Measurements from ENCODE around the gene CARD6. TPM values are rescaled to one million over a fixed set of nuclear protein-coding genes. Genes with fewer than 3 reads are reported as not detected.
"Not testable (repeated sequence)": the region's sequence is repeated elsewhere in the genome, so short reads cannot be mapped to it uniquely, and the experiment has no call there.

CARD6 gene, protein sequence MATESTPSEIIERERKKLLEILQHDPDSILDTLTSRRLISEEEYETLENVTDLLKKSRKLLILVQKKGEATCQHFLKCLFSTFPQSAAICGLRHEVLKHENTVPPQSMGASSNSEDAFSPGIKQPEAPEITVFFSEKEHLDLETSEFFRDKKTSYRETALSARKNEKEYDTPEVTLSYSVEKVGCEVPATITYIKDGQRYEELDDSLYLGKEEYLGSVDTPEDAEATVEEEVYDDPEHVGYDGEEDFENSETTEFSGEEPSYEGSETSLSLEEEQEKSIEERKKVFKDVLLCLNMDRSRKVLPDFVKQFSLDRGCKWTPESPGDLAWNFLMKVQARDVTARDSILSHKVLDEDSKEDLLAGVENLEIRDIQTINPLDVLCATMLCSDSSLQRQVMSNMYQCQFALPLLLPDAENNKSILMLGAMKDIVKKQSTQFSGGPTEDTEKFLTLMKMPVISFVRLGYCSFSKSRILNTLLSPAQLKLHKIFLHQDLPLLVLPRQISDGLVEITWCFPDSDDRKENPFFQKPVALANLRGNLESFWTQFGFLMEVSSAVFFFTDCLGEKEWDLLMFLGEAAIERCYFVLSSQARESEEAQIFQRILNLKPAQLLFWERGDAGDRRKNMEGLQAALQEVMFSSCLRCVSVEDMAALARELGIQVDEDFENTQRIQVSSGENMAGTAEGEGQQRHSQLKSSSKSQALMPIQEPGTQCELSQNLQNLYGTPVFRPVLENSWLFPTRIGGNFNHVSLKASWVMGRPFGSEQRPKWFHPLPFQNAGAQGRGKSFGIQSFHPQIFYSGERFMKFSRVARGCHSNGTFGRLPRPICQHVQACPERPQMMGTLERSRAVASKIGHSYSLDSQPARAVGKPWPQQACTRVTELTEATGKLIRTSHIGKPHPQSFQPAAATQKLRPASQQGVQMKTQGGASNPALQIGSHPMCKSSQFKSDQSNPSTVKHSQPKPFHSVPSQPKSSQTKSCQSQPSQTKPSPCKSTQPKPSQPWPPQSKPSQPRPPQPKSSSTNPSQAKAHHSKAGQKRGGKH
- total RNA-seq: 10 to 100 TPM; 18.3 to 28.9 TPM
- polyA plus RNA-seq (ENCODE audit: insufficient read length in 6 of 6): 1 to 10 TPM; 5.9 to 8.0 (median 6.6) TPM
- long read RNA-seq, donor 1, full-length matches to known transcripts: 2 of 12 reads
- long read RNA-seq, donor 1, partial matches to known transcripts: 10 of 12 reads
- long read RNA-seq, donor 1, other reads (novel, unspliced or antisense): 0 of 12 reads
- long read RNA-seq, donor 2: 0 reads
- long read RNA-seq, donor 3, full-length matches to known transcripts: 1 of 1 reads
- long read RNA-seq, donor 3, partial matches to known transcripts: 0 of 1 reads
- long read RNA-seq, donor 3, other reads (novel, unspliced or antisense): 0 of 1 reads
- long read RNA-seq, donor 4, partial matches to known transcripts: 6 of 8 reads
- long read RNA-seq, donor 4, other reads (novel, unspliced or antisense): 2 of 8 reads
- long read RNA-seq, donor 5, full-length matches to known transcripts: 1 of 13 reads
- long read RNA-seq, donor 5, partial matches to known transcripts: 12 of 13 reads
- long read RNA-seq, donor 5, other reads (novel, unspliced or antisense): 0 of 13 reads
- long read RNA-seq, donor 6, full-length matches to known transcripts: 1 of 1 reads
- long read RNA-seq, donor 6, partial matches to known transcripts: 0 of 1 reads
- long read RNA-seq, donor 6, other reads (novel, unspliced or antisense): 0 of 1 reads
- long read RNA-seq, donor 7, full-length matches to known transcripts: 1 of 1 reads
- long read RNA-seq, donor 7, partial matches to known transcripts: 0 of 1 reads
- long read RNA-seq, donor 7, other reads (novel, unspliced or antisense): 0 of 1 reads
- long read RNA-seq, donor 8, full-length matches to known transcripts: 1 of 1 reads
- long read RNA-seq, donor 8, partial matches to known transcripts: 0 of 1 reads
- long read RNA-seq, donor 8, other reads (novel, unspliced or antisense): 0 of 1 reads
- long read RNA-seq, donor 9: 0 reads
- long read RNA-seq, donor 10, partial matches to known transcripts: 1 of 4 reads
- long read RNA-seq, donor 10, other reads (novel, unspliced or antisense): 3 of 4 reads
- long read RNA-seq, donor 11, full-length matches to known transcripts: 1 of 1 reads
- long read RNA-seq, donor 11, partial matches to known transcripts: 0 of 1 reads
- long read RNA-seq, donor 11, other reads (novel, unspliced or antisense): 0 of 1 reads
- long read RNA-seq, donor 12: 0 reads

DNA sequence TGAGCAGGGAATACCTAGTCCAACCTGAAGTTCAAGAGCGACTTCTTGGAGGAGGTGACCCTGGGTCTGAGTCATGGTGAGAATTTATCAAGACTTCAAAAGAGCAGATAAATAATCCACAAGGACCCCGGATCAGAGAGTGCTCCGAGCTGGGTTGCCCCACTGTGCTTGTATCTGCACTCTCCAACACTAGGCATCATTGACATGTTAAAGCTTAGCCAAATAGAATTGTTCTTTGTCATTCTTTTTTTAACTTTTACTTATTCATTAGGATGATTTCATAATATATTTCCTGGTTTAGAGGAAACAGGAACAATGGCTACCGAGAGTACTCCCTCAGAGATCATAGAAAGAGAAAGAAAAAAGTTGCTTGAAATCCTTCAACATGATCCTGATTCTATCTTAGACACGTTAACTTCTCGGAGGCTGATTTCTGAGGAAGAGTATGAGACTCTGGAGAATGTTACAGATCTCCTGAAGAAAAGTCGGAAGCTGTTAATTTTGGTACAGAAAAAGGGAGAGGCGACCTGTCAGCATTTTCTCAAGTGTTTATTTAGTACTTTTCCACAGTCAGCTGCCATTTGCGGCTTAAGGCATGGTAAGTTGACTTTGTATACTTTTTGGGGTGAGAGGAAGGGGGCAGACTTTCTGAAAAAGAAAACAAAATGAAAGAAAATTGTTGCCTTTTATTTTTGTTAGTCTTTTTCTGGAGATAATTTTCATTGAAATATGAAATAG, at the start of gene CARD6:
TSS of gene CARD6 (plus strand) at position 300 of the 738 bp plus-strand sequence. CDS start at position 316, 16 bp downstream.
- DNase-seq (peak in 2 of 4 donors; percentile 26 to 45), ATAC-seq (peak; percentile 86)
- TF ChIP-seq, protein P1, sequence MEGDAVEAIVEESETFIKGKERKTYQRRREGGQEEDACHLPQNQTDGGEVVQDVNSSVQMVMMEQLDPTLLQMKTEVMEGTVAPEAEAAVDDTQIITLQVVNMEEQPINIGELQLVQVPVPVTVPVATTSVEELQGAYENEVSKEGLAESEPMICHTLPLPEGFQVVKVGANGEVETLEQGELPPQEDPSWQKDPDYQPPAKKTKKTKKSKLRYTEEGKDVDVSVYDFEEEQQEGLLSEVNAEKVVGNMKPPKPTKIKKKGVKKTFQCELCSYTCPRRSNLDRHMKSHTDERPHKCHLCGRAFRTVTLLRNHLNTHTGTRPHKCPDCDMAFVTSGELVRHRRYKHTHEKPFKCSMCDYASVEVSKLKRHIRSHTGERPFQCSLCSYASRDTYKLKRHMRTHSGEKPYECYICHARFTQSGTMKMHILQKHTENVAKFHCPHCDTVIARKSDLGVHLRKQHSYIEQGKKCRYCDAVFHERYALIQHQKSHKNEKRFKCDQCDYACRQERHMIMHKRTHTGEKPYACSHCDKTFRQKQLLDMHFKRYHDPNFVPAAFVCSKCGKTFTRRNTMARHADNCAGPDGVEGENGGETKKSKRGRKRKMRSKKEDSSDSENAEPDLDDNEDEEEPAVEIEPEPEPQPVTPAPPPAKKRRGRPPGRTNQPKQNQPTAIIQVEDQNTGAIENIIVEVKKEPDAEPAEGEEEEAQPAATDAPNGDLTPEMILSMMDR (IDR thresholded peaks at IDR 0.05): no peak
- H3K4me3 ChIP-seq: peak within 1 kb of the TSS; percentile 18 to 47
- H3K4me1 ChIP-seq: peaks cover 6 to 49% of the 10 kb centered on the region in 2 donors
- no peaks in the 10 kb centered on the region for H3K27me3 ChIP-seq
- H3K36me3 ChIP-seq: peaks cover 0 to 22% of the 10 kb centered on the region in 2 donors
- intact Hi-C loops (cut with DNase I): no loop called here
- peak within 1 kb of the TSS; percentile 91 to 95 for H3K27ac ChIP-seq
- no peaks in the 10 kb centered on the region for H3K9me3 ChIP-seq

DNA sequence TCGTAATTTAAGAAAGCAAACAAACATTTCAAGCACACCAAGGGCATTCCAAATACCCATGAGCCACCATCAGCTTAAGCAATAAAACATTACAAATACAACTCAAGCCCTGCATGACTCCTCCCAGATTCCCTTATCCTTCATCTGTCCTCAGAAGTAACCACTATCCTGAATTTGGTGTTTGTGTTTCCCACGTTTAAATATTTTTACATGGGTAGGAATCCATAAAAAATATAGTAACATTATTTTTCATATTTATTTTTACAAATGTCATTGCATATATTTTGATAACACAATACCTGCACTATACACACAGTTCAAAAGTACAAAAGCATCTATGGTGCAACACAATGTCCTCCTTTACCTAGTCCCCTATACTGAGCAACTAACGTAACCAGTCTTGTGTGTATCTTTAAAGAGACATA, 49.4 kb upstream of the CARD6 start:
- Histone ChIP-seq H3K4me1 (peaks cover 3 to 65% of the 10 kb centered on the region in 2 donors), H3K4me3 (no peak overlapping the region), H3K27ac (peak overlapping the region in 1 of 2 donors; percentile 4), H3K27me3 (no peaks in the 10 kb centered on the region), H3K9me3 (no peaks in the 10 kb centered on the region), H3K36me3 (peaks cover 0 to 11% of the 10 kb centered on the region in 2 donors)
- ATAC-seq: no peak
- no peak for DNase-seq
- TF ChIP-seq, protein P1 (IDR thresholded peaks at IDR 0.05): no peak
- intact Hi-C loops (cut with DNase I): no loop called here

DNA sequence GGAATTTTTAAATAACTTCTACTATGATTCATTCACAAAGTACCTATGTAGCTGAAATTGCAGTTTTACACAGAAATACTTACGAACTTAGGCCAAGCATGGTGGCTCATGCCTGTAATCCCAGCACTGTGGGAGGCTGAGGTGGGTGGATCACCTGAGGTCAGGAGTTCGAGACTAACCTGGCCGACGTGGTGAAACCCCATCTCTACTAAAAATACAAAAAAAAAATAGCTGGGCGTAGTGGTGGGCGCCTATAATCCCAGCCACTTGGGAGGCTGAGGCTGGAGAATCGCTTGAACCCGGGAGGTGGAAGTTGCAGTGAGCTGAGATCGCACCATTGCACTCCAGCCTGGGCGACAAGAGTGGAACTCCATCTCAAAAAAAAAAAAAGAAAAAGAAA, 48.5 kb upstream of the CARD6 start:
- ATAC-seq; intact Hi-C loops (cut with DNase I); DNase-seq; H3K27me3 ChIP-seq; H3K27ac ChIP-seq; H3K4me3 ChIP-seq; H3K9me3 ChIP-seq: not testable (repeated sequence)
- peaks cover 6 to 68% of the 10 kb centered on the region in 2 donors for H3K4me1 ChIP-seq
- H3K36me3 ChIP-seq: peaks cover 0 to 11% of the 10 kb centered on the region in 2 donors

DNA sequence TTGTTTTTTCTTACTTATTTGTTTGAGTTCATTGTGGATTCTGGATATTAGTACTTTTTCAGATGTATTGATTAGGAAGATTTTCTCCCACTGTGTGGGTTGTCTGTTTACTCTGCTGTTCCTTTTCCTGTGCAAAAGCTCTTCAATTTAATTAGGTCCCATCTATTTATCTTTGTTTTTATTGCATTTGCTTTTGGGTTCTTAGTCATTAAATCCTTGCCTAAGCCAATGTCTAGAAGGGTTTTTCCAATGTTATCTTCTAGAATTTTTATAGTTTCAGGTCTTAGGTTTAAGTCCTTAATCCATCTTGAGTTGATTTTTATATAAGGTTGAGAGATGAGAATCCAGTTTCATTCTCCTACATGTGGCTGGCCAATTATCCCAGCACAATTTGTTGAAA, 46.8 kb upstream of the CARD6 start:
- H3K4me3 ChIP-seq; H3K36me3 ChIP-seq; H3K9me3 ChIP-seq; H3K27ac ChIP-seq; intact Hi-C loops (cut with DNase I); ATAC-seq; DNase-seq; H3K27me3 ChIP-seq: not testable (repeated sequence)
- H3K4me1 ChIP-seq: peaks cover 6 to 75% of the 10 kb centered on the region in 2 donors

DNA sequence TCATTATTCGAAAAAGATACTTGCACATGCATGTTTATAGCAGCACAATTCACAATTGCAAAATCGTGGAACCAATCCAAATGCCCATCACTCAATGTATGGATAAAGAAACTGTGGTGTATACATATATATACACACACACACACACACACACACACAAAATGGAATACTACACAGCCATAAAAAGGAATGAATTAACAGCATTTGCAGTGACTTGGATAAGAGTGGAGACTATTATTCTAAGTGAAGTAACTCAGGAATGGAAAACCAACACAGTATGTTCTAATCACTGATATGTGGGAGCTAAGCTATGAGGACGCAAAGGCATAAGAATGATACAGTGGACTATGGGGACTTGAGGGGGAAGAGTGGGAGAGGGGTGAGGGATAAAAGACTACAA, 46.3 kb upstream of the CARD6 start:
- H3K27ac ChIP-seq; DNase-seq; H3K9me3 ChIP-seq; ATAC-seq; H3K36me3 ChIP-seq; intact Hi-C loops (cut with DNase I); H3K27me3 ChIP-seq; H3K4me3 ChIP-seq: not testable (repeated sequence)
- H3K4me1 ChIP-seq: peaks cover 6 to 70% of the 10 kb centered on the region in 2 donors

Data from left lung (tissue), 14 donors.